Transverse colon (tissue), 4 donors: Measurements from ENCODE around the gene MTERF4. TPM values are rescaled to one million over a fixed set of nuclear protein-coding genes. Genes with fewer than 3 reads are reported as not detected.

Experiments used
- DNase-seq: peaks from one replicate; pipeline ENCODE4 v3.0.0-alpha.2; 2019
- H3K27ac ChIP-seq, 4 donors: fragments of 200-600 bp; sonication (generic); 2 replicates each; pipeline ENCODE4 v1.5.1; 2016 to 2018; ENCODE audit warnings: inconsistent platforms in 4 of 4
- H3K27me3 ChIP-seq: fragments of 200-600 bp; sonication (generic); 2 replicates; pipeline ENCODE4 v1.5.1; 2017; ENCODE audit warnings: inconsistent platforms
- H3K36me3 ChIP-seq, 4 donors: fragments of 200-600 bp; sonication (generic); 2 replicates each; pipeline ENCODE4 v1.5.1; 2017 to 2019; ENCODE audit warnings: inconsistent platforms in 4 of 4
- H3K4me1 ChIP-seq, 4 donors: fragments of 200-600 bp; sonication (generic); 2 replicates each; pipeline ENCODE4 v1.5.1; 2017 to 2020; ENCODE audit warnings: inconsistent platforms in 4 of 4
- H3K4me3 ChIP-seq, 4 donors: fragments of 200-600 bp; sonication (generic); 1 replicate in 1 of 4; 2 replicates in 3 of 4; pipeline versions ENCODE4 v1.5.1 to v1.6.1; 2017 to 2019; ENCODE audit warnings: inconsistent platforms in 4 of 4
- H3K9me3 ChIP-seq, 2 donors: fragments of 200-600 bp; sonication (generic); 2 replicates each; pipeline ENCODE4 v1.5.1; 2017 to 2019; ENCODE audit warnings: inconsistent platforms in 2 of 2
- CTCF ChIP-seq, 5 experiments: fragments of 200-600 bp in 3 of 5; fragments of 450-650 bp in 2 of 5; sonication (generic) in 3 of 5; IDR thresholded peaks; 1 replicate in 2 of 5; 2 replicates in 3 of 5; pipeline ENCODE4 v1.5.1; 2016 to 2017; ENCODE audit warnings: antibody characterized with exemption in 5 of 5, inconsistent platforms in 3 of 5, mild to moderate bottlenecking in 2 of 5, moderate library complexity in 1 of 5
- EP300 ChIP-seq: sonication (generic); formaldehyde crosslinking; IDR thresholded peaks from one replicate; pipeline ENCODE4 v1.6.1; 2017; ENCODE audit warnings: antibody characterized with exemption, low read depth
- POLR2A ChIP-seq: fragments of 450-650 bp; IDR thresholded peaks from one replicate; pipeline ENCODE4 v1.6.1; 2016; ENCODE audit warnings: antibody characterized with exemption, mild to moderate bottlenecking, moderate library complexity
- POLR2AphosphoS5 ChIP-seq, 3 donors: sonication (generic); formaldehyde crosslinking; IDR thresholded peaks; one replicate each; pipeline ENCODE4 v1.6.1; 2016; ENCODE audit warnings: antibody characterized with exemption in 3 of 3
- WGBS, 2 donors: methylation state at CpG; one replicate each; pipeline ENCODE4 v1.1.5; 2018; ENCODE audit warnings: low coverage in 1 of 2; 5-methylcytosine and 5-hydroxymethylcytosine counted together
- in situ Hi-C, 4 donors: fragments of 200-750 bp; cut with MboI; loops; one replicate each; pipeline versions ENCODE4 v1.15.0 to v1.15.1; 2017; ENCODE audit warnings: low sequenced_read_pairs in 3 of 4, low pct_ligation_motif_present in 1 of 4, low pct_unique_long_range_greater_than_20kb in 1 of 4
- intact Hi-C: fragments of 100-400 bp; cut with DNase I; formaldehyde crosslinking; loops from one replicate; pipeline ENCODE4 v1.15.1; 2023; ENCODE audit warnings: low total_unique reads
- total RNA-seq, 4 donors: library from RNA; depleted of rRNA; stranded (reverse); fragments of >200 nt; gene quantifications; one replicate each; pipeline ENCODE4 v1.1.0, GENCODE V29; 2016

Gene MTERF4
- total RNA-seq, 4 donors from 2014 or later: 25.4 to 161 (median 34.3) TPM

- peaks cover 0 to 34% (median 6%) of the 10 kb centered on the region in 4 donors for H3K36me3 ChIP-seq
- intact Hi-C loops: no loop called here
- H3K4me3 ChIP-seq: no peak overlapping the region
- H3K9me3 ChIP-seq: no peaks in the 10 kb centered on the region
- in situ Hi-C loops: no loop called here
- no peak for DNase-seq
- H3K4me1 ChIP-seq: no peaks in the 10 kb centered on the region
- no peak overlapping the region for H3K27ac ChIP-seq
- 83 to 89% methylated on average over 4 to 29 of the region's 29 CpGs for whole genome bisulfite sequencing, 2 donors
- no peak for TF ChIP-seq EP300
- TF ChIP-seq POLR2A: no peak
- no peak for TF ChIP-seq CTCF (IDR thresholded peaks at IDR 0.05)
- no peak for TF ChIP-seq POLR2AphosphoS5 (IDR thresholded peaks at IDR 0.05)
- no peaks in the 10 kb centered on the region for H3K27me3 ChIP-seq
These were observed 14.4 kb downstream of the MTERF4 start for GRCh38 chr2:241087420-241088268.

GRCh38 chr2:241084856-241085444 lies 17.1 kb downstream of the MTERF4 start:
- no peak for DNase-seq
- no peak overlapping the region for H3K4me3 ChIP-seq
- no peak overlapping the region for H3K27ac ChIP-seq
- H3K36me3 ChIP-seq: peaks cover 0 to 28% (median 6%) of the 10 kb centered on the region in 4 donors
- WGBS, 2 donors: 95 to 100% methylated on average over 4 of the region's 4 CpGs
- H3K27me3 ChIP-seq: no peaks in the 10 kb centered on the region
- H3K4me1 ChIP-seq: peaks cover 0 to 9% (median 0%) of the 10 kb centered on the region in 4 donors
- intact Hi-C loops: no loop called here
- H3K9me3 ChIP-seq: no peaks in the 10 kb centered on the region
- in situ Hi-C loops: no loop called here
- TF ChIP-seq EP300: no peak
- TF ChIP-seq CTCF (IDR thresholded peaks at IDR 0.05): no peak
- no peak for TF ChIP-seq POLR2AphosphoS5 (IDR thresholded peaks at IDR 0.05)
- TF ChIP-seq POLR2A: no peak

GRCh38 chr2:241083091-241083415 lies 19.0 kb downstream of the MTERF4 start:
- peaks cover 0 to 9% (median 0%) of the 10 kb centered on the region in 4 donors for H3K4me1 ChIP-seq
- intact Hi-C loops (no loop called here), in situ Hi-C loops (no loop called here)
- no peak overlapping the region for H3K4me3 ChIP-seq
- no peak for DNase-seq
- TF ChIP-seq CTCF (IDR thresholded peaks at IDR 0.05): no peak
- no peak for TF ChIP-seq EP300
- TF ChIP-seq POLR2AphosphoS5 (IDR thresholded peaks at IDR 0.05): no peak
- no peak for TF ChIP-seq POLR2A
- no peak overlapping the region for H3K27ac ChIP-seq
- peaks cover 0 to 9% (median 3%) of the 10 kb centered on the region in 4 donors for H3K36me3 ChIP-seq
- H3K27me3 ChIP-seq: no peaks in the 10 kb centered on the region
- no peaks in the 10 kb centered on the region for H3K9me3 ChIP-seq
- 83 to 85% methylated on average over 5 of the region's 5 CpGs for WGBS, 2 donors

- no peak overlapping the region for H3K4me3 ChIP-seq
- DNase-seq: no peak
- intact Hi-C loops (no loop called here), in situ Hi-C loops (no loop called here)
- H3K4me1 ChIP-seq: peaks cover 0 to 9% (median 0%) of the 10 kb centered on the region in 4 donors
- 73 to 78% methylated on average over 8 to 14 of the region's 14 CpGs for WGBS, 2 donors
- H3K27ac ChIP-seq: no peak overlapping the region
- no peak for TF ChIP-seq EP300
- no peak for TF ChIP-seq POLR2AphosphoS5 (IDR thresholded peaks at IDR 0.05)
- no peak for TF ChIP-seq CTCF (IDR thresholded peaks at IDR 0.05)
- TF ChIP-seq POLR2A: no peak
- H3K27me3 ChIP-seq: no peaks in the 10 kb centered on the region
- peaks cover 0 to 6% (median 2%) of the 10 kb centered on the region in 4 donors for H3K36me3 ChIP-seq
- H3K9me3 ChIP-seq: no peaks in the 10 kb centered on the region
These were observed 19.6 kb downstream of the MTERF4 start for GRCh38 chr2:241082341-241083090.
